ENCODE data around the gene KLHL29.

KLHL29 gene

DNA sequence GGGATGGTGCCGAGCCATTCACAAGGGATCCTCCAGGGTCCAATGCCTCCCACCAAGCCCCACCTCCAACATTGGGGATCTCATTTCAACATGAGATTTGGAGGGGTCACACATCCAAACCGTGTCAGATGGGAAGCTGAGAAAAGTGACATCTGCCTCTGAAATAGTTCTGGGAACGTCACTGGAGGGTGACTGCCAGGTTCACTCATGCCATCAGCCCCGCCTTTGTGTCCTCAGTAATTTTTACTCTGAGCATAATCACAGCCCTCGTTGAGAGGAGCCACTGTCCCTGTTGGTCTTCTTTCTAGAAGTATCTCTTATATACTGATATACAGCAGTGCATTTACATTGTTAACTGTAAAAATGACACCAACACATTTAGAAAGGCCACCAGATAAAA, 67.4 kb downstream of the KLHL29 start:
- no peak for DNase-seq

DNA sequence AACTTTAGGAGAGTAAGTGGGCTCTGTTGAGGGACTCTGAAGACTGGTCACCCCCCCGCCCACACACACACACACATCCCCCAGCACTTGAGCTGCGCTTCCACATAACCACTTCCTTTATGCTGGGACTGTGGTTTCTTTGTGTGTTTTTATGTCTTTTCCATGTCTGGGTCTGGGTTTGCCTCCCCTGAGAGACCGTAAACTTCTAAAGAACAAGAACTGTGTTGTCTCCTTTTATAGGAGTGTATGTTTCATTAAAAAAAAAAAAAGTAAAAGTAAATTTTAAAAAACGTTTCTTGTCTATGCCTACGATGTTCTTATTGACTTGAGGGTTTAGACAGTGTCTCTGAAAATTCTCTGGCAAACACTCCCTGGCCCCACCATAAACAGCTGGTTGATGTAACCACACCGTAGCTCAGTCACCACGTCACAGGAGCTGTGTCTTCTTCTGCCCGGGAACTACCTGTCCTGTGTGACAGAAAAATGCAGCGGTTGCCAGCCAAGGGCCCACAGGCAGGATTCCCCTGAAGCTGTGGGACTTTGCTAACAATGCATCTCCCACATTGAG, 68.0 kb downstream of the KLHL29 start:
- DNase-seq: peak; percentile 41 to 70 (median 54)

DNA sequence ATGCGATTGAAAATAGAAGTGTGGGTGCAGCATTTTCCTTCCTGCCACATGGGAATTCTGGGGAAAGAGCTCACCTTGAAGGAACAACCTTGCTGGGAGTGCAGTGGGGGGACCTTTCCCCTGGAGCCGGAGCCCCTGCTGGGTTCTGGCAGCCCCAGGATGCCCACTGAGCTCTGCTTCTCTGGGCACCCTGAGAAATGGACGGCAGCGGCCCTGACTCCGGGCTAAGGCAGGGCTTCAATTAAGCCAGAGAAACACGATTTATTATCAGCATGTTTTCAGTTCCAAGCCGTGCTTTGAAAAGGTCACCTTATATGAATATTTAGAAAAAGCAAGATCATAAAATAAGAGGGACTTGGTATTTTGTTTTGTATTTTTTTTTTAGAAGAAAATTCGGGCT, 68.5 kb downstream of the KLHL29 start:
- DNase-seq: no peak

DNA sequence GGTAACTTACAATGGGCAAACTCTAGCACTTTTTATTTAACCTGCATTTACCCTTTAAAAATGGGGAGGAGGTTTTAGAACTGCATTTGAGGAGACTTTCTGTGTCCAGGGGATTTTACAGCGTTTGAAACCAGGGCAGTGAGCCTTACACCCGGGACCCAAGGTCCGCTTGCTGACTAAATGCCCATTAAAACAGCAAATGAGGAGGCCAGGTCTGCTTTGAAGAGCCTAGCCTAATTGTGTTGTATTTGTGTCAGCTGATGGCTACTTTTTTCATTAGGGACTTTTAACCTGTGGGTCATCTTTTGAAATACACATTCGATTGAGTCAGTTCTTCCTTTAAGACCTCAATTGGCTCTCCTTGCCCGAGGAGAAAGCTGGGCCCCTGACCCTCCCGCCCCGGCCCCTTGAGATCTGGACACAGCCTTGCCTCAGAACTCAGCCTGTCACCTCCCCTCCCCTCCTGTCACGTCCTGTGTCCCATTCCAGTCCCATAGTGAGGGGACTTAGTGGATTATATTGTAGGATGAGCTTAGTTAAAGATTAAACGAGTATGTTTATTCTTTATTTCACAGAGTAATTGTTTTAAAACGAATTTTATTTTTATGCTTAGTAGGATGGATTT, 69.0 kb downstream of the KLHL29 start:
- DNase-seq: no peak

DNA sequence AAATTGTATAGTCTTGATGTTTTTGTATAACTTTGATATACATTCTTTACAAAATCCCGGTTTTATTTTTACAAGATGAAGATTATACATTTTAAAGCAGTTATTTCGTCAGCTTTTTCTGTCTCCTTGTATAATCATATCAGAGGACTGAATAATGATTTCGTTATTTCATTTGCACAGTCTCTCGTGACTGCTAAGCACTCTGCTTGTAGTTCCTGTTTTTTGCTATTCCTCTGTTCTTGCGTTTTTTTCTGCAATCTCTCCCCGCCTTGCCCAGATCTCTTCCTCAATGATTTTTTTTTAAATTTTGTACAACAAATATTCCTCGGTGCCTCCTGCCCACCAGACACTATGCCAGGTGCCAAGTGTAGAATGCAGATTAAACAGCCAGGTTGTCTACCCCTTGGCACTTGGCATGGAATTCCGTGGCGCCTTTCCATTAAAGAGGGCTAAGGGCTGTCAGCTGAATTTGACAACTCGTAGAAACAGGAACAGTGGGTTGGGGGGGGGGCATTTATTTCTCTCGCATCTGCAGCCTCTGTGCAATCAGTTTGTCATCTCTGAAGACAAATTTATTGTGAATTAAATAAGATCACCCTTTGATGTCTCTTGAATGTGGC, 69.6 kb downstream of the KLHL29 start:
- peak; percentile 9 to 74 (median 58) for DNase-seq

DNA sequence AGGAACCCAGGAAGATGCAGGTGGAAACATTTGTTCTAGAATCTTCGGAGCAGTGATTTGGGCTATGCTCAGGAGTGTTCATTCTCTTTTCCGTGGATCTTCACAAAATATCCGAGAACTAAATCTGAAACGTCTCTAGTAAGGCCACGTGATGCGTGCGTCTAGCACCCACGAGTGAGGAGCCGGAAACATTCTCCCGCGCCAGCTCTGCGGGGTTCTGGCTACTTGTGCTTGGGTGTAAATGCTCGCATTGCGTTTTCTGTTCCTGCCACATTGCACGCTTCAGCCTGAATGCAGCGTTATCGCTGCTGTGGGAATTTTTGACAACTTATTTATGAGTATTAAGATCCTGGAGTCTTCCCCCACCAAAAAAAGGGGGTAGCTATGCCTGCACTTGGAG, 71.4 kb downstream of the KLHL29 start:
- DNase-seq: no peak

DNA sequence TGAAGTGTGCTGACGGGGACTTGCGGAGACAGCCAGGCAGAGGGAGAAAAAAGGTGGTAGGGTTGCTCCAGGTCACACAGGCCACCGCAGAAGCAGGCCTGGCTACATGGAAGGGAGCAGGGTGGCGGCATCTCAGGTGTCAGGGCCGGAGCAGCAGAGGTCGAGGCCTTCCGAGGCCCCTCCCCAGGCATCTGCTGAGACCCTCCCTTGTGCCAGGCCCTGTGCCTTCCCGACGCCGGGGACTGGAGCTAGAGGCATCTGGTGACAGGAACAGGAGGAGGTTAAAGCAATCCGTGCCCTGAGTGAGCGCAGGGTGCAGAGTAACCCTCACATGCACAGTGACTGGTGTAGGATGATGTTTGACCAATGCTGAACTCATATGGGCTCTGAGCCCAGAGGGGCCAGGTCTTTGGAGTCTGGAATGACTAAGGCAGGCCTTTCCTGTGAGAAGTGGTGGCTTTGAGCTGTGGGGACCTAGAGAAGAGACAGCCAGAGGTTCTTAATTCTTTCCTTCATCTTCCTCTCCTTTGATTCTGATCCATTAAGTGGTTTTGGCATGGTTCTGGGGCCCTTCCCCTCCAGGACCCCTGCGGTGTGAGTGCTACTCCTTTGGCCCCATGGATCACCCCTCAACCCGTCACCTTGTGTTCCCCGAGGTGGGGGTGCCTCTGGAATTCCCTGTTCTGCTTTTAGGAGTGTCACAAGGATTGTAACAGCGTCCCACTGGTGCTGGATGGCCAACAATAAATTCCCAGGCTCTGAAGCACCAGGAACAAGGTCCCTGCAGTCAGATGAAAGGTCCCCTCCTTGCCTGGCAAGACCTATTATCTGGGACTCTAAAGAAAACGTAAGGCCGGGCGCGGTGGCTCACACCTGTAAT, 72.1 kb downstream of the KLHL29 start:
- DNase-seq: no peak

DNA sequence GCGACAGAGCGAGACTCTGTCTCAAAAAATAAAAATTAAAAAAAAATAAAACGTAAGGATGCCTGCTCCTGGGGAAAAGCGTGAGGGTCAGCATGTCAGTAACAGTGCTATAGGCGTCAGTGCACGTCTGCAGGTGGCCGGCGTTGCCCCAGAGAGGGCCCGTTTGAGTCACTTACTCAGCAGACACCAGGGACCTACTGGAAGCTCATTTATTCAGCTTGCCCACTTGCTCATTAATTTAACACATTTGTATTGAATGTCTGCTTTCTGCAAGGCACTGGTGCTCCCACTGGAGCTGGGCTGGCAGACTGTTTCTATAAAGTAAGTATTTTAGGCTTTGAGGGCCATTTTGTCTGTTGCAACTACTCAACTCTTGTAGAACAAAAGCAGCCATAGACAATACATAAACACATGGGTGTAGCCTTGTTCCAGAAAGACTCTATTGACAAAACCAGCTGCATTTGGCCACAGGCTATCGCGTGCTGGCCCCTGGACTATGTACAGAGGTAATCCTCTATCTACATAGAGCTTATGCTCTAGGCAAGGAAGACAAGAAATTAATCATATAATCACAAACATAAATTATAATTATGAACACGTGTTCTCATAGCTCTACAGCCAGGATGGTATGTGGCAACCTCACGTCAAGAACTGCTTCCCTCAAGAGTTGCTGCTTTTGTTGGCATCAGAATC, 73.2 kb downstream of the KLHL29 start:
- DNase-seq: no peak

DNA sequence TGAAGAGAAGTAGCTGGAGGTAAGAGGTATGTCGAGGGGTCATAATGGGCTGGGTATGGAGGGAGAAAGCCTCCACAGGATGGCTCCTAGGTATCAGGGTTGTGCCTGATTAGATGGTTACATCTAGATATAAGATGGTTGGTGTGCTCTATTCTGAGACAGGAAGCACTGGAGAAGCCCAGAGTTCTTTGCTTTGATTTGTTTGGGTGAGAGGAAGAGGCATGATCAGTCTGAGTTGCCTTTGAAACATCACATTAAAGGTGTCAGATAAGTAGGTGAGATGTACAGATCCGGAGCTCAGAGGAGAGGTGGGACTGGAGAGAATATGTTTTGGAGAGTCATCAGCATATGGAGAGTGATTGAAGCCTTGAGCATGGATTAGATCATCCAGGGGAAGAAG, 74.1 kb downstream of the KLHL29 start:
- no peak for DNase-seq

DNA sequence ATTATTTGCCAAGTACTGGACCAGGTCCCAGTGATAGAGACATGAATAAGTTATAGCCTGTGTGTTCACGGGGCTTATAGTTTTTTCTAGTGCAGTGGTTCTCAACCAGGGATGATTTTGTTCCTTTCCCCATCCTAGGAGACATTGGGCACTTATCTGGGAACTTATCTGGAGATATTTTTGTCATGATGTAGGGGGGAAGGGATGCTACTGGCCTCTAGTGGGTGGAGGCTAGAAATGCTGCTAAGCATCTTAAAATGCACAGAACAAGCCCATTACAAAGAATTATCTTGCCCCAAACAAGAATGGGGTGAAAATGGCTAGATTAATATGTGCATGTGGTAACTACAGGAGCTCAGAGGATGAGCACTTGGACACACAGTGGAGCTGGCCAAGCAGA, 75.2 kb downstream of the KLHL29 start:
- peak; percentile 11 to 44 (median 34) for DNase-seq

DNA sequence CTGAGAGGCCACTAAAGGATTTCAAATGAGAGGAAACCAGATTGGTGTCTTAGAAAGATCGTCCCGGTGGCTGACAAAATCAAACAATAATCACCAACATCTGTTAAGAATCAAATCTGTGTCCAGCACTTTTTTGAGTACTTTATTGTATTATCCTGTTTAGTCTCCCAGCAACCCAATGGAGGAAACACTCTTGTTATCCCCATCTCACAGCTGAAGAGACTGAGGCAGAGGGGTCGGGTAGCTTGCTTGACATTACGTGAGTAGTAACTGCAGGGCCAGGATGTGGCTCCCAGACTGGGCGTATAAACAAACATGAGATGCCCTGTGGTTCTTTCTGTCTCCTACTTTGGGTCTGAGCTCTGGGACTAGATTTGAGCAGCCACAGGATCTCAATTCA, 76.0 kb downstream of the KLHL29 start:
- no peak for DNase-seq

DNA sequence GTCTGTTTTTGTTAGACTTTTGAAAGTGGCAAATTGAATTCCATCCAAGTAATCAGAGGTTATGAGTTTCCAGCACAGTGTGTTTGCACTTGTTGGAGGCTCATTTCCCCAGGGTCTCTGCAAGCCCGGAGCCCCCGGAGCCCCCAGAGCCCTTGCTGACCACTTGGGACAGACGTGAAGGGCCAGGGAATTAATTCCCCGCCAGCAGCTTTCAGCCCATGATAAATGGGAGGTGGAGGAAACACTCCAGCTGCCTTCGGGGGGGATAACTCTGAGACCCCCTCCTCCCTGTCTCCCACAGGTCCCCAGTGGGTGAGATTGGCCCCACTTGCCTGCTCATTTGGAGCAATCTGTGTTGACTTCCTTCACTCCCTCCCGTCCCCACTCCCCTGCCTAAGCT, 79.2 kb downstream of the KLHL29 start:
- DNase-seq: no peak

DNA sequence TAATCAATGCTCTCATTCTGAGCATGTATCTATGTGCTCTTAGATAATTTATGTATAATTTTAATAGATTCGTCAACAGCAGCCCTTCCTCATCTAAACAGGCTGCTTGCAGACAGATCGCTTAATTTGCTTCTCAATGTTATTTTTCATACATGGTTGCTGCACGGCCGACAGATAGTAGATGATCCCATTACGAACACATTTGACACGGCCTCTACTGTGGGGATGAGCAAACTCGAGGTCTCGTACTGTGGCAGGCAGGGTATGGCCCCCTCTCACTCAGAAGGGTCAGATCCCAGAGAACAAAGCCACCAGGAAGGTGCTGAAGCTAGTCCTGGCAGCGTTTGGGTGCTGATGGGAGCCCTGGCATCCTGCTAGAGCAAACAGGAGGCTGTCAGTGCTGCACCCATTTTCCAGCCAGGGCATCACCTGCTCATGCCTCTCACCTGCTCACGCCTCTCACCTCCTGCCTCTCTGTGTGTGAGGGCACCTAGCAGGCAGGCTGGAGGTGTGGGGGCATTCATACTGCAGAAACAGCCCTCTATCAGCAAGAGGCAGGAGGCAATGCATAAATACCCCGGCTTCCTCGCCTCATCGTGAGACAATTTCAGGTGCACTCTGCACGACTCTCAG, 80.0 kb downstream of the KLHL29 start:
- DNase-seq: no peak

DNA sequence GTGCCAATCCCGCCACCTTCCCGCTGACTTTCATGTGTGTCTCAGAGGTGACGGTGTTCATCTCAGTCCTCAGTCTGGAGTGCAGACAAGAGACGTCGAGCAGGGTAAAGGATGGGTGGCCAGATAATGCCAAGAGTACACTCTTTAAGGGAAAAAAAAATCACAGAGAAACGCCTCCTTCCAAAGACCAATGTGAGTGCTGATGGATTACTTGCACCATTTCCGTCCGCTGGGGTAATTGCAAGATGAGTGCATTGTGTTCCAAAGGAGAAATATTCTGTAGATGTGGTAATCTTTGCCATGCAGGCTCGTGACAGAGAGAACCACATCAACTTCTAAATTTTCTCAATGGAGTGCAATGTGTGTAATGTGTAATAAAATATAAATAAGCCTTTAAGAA, 81.0 kb downstream of the KLHL29 start:
- DNase-seq: no peak

DNA sequence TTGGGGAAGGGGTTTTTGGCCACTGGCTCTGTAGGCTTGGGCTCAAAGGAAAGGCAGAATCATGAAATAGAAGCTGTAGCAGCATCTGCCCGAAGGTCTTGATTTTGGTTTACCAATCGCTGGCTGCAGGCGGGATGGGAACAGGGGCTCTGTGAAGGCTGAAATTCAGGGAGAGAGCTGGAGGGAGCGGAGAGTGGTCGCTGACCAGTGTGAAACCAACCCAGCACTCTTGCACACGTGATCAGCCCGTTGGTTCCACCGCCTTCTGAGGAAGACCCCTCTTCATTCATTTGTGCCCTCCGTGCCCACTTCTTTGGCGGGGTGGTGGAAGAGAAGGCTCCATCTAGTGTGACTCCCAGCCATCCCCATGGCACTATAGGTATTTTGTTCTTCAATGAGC, 82.6 kb downstream of the KLHL29 start:
- no peak for DNase-seq

DNA sequence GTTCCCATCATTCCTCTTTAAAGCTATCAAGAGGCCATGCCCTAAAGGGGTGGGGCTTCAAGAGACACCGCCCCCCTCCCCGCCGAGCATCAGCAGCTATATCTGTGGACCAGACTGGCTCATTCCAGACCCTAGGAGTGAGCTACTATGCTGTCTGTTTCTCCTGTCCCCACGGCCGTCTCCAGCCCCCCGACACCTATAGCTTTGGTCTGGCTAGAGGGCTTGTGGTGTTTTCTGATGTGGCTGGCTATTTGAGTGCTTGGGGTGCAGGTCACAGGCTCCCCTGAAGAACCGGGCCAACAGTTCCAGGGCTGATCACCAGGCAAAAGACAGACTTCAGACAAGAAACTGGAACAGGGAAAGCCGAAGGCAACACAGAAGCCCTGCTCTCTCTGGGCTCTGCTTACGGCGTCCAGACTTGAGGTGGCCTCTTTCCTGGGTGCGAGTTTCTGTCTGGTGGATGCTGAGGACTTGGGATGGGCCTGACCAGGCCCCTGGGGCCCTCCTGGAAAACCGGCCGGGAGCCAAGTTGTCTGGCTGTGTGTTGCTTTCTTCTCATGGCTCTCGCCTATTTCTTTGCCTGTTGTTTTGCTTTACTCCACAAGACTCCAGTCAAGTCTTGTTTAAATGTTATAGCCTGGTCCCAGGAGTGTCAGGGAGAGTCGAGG, 83.6 kb downstream of the KLHL29 start:
- DNase-seq: no peak

DNA sequence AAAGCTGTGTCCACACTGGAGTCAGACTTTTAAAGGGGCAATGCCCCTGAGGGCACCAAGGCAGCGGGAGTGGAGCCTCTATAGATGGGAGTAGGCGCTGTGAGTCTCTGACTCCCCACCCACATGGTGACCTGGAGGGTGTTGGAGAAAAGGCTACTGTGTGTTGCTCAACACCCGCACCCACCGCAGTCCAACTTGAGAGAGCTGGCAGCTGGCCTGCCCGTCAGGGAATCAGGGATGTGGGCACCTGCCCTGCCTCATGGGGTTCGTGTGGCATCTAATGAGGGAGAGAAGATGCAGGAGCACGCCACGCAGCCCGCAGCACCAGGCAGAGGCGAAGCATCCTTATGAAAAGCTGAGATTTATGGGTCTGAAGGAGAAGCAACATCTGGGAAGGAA, 84.2 kb downstream of the KLHL29 start:
- DNase-seq: no peak

DNA sequence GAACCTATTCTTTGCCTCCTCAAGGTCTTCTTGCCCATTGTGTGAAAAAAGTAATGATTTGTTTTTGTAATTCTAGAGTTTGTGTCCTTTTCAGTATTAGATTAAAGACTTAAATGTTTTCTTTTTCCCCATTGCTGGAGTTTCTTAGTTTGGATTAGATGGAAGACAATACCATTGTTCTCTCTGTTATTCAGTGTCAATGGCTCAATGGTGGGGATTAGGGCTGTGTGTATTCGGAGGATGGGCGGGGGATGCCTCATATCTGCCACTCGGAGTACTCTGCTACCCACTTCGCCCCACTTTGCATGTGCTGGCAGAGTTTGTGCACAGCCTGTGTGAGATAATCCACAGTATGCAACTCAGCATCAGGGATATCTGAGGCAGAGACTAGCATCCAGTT, 90.1 kb downstream of the KLHL29 start:
- DNase-seq: no peak

DNA sequence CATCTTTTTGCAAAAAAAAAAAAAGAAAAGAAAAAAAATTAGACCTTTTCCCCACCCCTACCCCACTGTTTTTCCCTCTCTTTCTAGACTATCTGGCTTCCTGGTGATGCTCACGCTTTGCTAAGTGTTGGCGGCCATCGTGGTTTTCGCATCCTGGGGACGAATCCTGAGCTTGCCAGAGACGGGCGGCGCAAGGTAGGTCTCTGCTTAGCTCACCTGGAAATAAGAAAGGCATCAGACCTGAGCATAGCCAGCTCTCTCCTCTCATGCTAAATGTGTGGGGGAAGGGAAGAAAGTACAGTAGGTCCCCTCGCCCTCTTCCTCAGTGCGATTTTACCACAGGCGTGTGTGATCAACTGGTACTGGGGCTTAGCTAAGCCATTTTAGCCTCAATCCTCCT, 90.5 kb downstream of the KLHL29 start:
- no peak for DNase-seq

DNA sequence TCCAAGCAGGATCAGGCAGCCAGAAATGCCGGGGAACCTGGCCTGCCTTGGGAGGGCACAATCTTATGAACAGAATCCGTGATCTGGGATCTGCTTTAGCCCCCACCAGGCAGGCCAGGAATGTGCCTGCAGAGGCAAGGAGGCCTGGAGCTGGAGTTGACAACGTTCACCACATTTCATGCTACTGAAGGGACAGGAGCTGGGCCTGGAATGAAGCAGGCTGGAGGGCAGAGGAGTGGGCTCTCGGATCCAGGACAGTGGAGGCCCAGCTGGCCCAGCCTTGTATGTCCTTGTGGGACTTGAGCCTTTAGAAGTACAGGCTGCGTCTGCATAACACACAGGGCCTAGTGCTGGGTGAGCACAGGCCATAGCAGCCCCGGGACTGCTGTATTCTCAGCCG, 91.8 kb downstream of the KLHL29 start:
- no peak for DNase-seq

DNA sequence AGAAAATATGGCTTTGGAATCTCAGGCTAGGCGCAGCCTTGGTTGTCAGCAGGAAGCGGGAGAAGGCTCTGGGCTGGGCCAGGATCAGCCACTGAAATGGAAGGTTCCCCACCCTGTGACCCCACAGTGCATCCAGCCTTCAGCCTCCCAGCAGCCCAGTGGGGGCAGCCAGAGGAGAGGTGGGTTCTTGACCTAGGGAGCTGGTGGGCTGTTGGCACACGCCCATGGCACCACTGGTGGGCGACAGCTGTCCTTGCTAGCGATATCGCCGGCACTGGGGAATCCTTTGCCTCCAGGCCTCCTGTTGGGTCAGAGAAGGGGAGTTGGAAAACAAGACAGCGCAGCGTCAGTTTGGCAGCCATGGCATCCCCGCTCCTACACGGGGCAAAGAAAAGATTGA, 92.4 kb downstream of the KLHL29 start:
- no peak for DNase-seq

Measured in suppressor macrophage (primary cell).